Measurements from ENCODE around the gene GAB1.

GAB1 gene

GRCh38 chr4:143410015-143410414 is 73.3 kb downstream of the GAB1 start:
- no peak for DNase-seq (ENCODE audit: low read depth in 2 of 2)

- DNase-seq (ENCODE audit: low read depth in 2 of 2): no peak
Observed at GRCh38 chr4:143411527-143412419, 75.1 kb downstream of the GAB1 start.

GRCh38 chr4:143412420-143412758 is 75.7 kb downstream of the GAB1 start:
- DNase-seq (ENCODE audit: low read depth in 2 of 2): no peak

GRCh38 chr4:143417679-143418403 is 81.2 kb downstream of the GAB1 start:
- no peak for DNase-seq (ENCODE audit: low read depth in 2 of 2)

- DNase-seq (ENCODE audit: low read depth in 2 of 2): no peak
Observed at GRCh38 chr4:143420227-143420626, 83.6 kb downstream of the GAB1 start.

- DNase-seq (ENCODE audit: low read depth in 2 of 2): peak; percentile 37 to 46
Observed at GRCh38 chr4:143421609-143422008, 84.9 kb downstream of the GAB1 start.

GRCh38 chr4:143424276-143424675 is 87.6 kb downstream of the GAB1 start:
- peak; percentile 19 to 22 for DNase-seq (ENCODE audit: low read depth in 2 of 2)

GRCh38 chr4:143431526-143432257 is 95.0 kb downstream of the GAB1 start:
- DNase-seq (ENCODE audit: low read depth in 2 of 2): no peak

- no peak for DNase-seq (ENCODE audit: low read depth in 2 of 2)
Observed at GRCh38 chr4:143432258-143432591, 95.5 kb downstream of the GAB1 start.

- no peak for DNase-seq (ENCODE audit: low read depth in 2 of 2)
Observed at GRCh38 chr4:143433231-143433630, 96.6 kb downstream of the GAB1 start.

- no peak for DNase-seq (ENCODE audit: low read depth in 2 of 2)
Observed at GRCh38 chr4:143435955-143436354, 99.3 kb downstream of the GAB1 start.

GRCh38 chr4:143437476-143437875 is 100.8 kb downstream of the GAB1 start:
- DNase-seq (ENCODE audit: low read depth in 2 of 2): no peak

- no peak for DNase-seq (ENCODE audit: low read depth in 2 of 2)
Observed at GRCh38 chr4:143437937-143438336, 101.3 kb downstream of the GAB1 start.

- no peak for DNase-seq (ENCODE audit: low read depth in 2 of 2)
Observed at GRCh38 chr4:143438710-143439109, 102.0 kb downstream of the GAB1 start.

GRCh38 chr4:143441109-143441508 is 104.4 kb downstream of the GAB1 start:
- no peak for DNase-seq (ENCODE audit: low read depth in 2 of 2)

GRCh38 chr4:143441678-143442077 is 105.0 kb downstream of the GAB1 start:
- DNase-seq (ENCODE audit: low read depth in 2 of 2): no peak

GRCh38 chr4:143443728-143444127 is 107.1 kb downstream of the GAB1 start:
- no peak for DNase-seq (ENCODE audit: low read depth in 2 of 2)

GRCh38 chr4:143451186-143451585 is 114.5 kb downstream of the GAB1 start:
- no peak for DNase-seq (ENCODE audit: low read depth in 2 of 2)

GRCh38 chr4:143455211-143455610 is 118.5 kb downstream of the GAB1 start:
- no peak for DNase-seq (ENCODE audit: low read depth in 2 of 2)

GRCh38 chr4:143458966-143459365 is 122.3 kb downstream of the GAB1 start:
- no peak for DNase-seq (ENCODE audit: low read depth in 2 of 2)

- no peak for DNase-seq (ENCODE audit: low read depth in 2 of 2)
Observed at GRCh38 chr4:143473334-143474126, 136.9 kb downstream of the GAB1 start.

- no peak for DNase-seq (ENCODE audit: low read depth in 2 of 2)
Observed at GRCh38 chr4:143477487-143477886, 140.8 kb downstream of the GAB1 start.

All from fibroblast of skin of left quadriceps (primary cell).